Endothelial cell of umbilical vein (primary cell): ENCODE measurements around the gene TYROBP. TPM values are rescaled to one million over a fixed set of nuclear protein-coding genes. Genes with fewer than 3 reads are reported as not detected.

Experiments used
- BruUV-seq: library from RNA; stranded (reverse); fragments of 400-500 nt; replicated peaks from 2 replicates; lab custom pipeline; 2021; lab: Mats Ljungman, UMichigan
- CTCF ChIA-PET: fragments of 300-600, 350-600 bp; sonication (Branson Sonifier 250); formaldehyde crosslinking; loops from one replicate; lab custom pipeline; 2021; ENCODE audit warnings: antibody characterized with exemption, inconsistent platforms; lab: Charles Lee
- POLR2A ChIA-PET: fragments of 300-600, 350-600 bp; sonication (Branson Sonifier 250); formaldehyde crosslinking; loops from one replicate; lab custom pipeline; 2021; ENCODE audit warnings: antibody characterized with exemption, inconsistent platforms; lab: Charles Lee
- DNase-seq: peaks from one replicate; pipeline ENCODE4 v3.0.0-alpha.2; 2011; ENCODE audit warnings: low read depth, low spot score
- FAIRE-seq: peaks from 2 replicates; lab custom pipeline; 2011; peaks lifted over from hg19 to GRCh38; lab: Jason Lieb, UNC
- H2AFZ ChIP-seq: 2 replicates; pipeline ENCODE4 v1.6.0; 2012; ENCODE audit warnings: low read depth, low read length, control low read depth, inconsistent platforms
- H3K27ac ChIP-seq: 2 replicates; pipeline ENCODE4 v1.5.1; 2011; ENCODE audit warnings: low read depth, mild to moderate bottlenecking, control low read depth, low read length, moderate library complexity; ENCODE audit not compliant: insufficient read depth
- H3K27me3 ChIP-seq, 2 experiments: 2 replicates each; pipeline versions ENCODE4 v1.6.0 to v1.6.1; 2011; ENCODE audit warnings: low read length in 2 of 2, mixed read lengths in 1 of 2; ENCODE audit not compliant: control insufficient read depth in 2 of 2, insufficient read depth in 2 of 2
- H3K36me3 ChIP-seq, 2 experiments: 2 replicates in 1 of 2; 3 replicates in 1 of 2; pipeline ENCODE4 v1.5.1; 2011; ENCODE audit warnings: low read length in 2 of 2, mild to moderate bottlenecking in 1 of 2, moderate library complexity in 1 of 2; ENCODE audit not compliant: control insufficient read depth in 2 of 2, insufficient read depth in 2 of 2; ENCODE audit errors: extremely low read depth in 1 of 2
- H3K4me1 ChIP-seq: 3 replicates; pipeline ENCODE4 v1.5.1; 2011; ENCODE audit warnings: mild to moderate bottlenecking, low read length; ENCODE audit not compliant: control insufficient read depth, insufficient read depth; ENCODE audit errors: extremely low read depth
- H3K4me2 ChIP-seq: 2 replicates; pipeline ENCODE4 v1.6.1; 2011; ENCODE audit warnings: low read length, control low read depth, mixed read lengths; ENCODE audit not compliant: insufficient read depth
- H3K4me3 ChIP-seq, 3 experiments: fragments of 200-600 bp in 1 of 3; sonication (generic), shearing (Covaris generic) in 1 of 3; replicated peaks in 1 of 3; 2 replicates each; pipeline ENCODE4 v1.5.1; 2011 to 2016; ENCODE audit warnings: control low read depth in 3 of 3, low read length in 3 of 3, mild to moderate bottlenecking in 2 of 3, inconsistent platforms in 1 of 3, low read depth in 1 of 3, moderate library complexity in 1 of 3; ENCODE audit not compliant: insufficient read depth in 1 of 3
- H3K79me2 ChIP-seq: 2 replicates; pipeline ENCODE4 v1.6.0; 2012; ENCODE audit warnings: low read length, inconsistent platforms; ENCODE audit not compliant: control insufficient read depth, insufficient read depth
- H3K9ac ChIP-seq: replicated peaks from 2 replicates; pipeline ENCODE3; 2011; ENCODE audit warnings: low read length, control low read depth; ENCODE audit not compliant: insufficient read depth; ENCODE audit errors: extremely low read depth
- H3K9me1 ChIP-seq: replicated peaks from 3 replicates; pipeline ENCODE4 v1.6.0; 2011; ENCODE audit warnings: mild to moderate bottlenecking, low read length; ENCODE audit not compliant: control insufficient read depth, insufficient read depth; ENCODE audit errors: extremely low read depth
- H3K9me3 ChIP-seq: replicated peaks from 2 replicates; pipeline ENCODE4 v1.5.1; 2012; ENCODE audit warnings: low read length, inconsistent platforms; ENCODE audit not compliant: control insufficient read depth, insufficient read depth
- H4K20me1 ChIP-seq: replicated peaks from 2 replicates; pipeline ENCODE3; 2011; ENCODE audit warnings: mild to moderate bottlenecking, low read length; ENCODE audit not compliant: control insufficient read depth, insufficient read depth; ENCODE audit errors: extremely low read depth
- CTCF ChIP-seq, 2 donors: IDR thresholded peaks; 1 replicate in 1 of 2; 2 replicates in 1 of 2; pipeline ENCODE4 v1.5.1; 2011; ENCODE audit warnings: low read length in 2 of 2, mild to moderate bottlenecking in 2 of 2, moderate library complexity in 2 of 2, control low read depth in 1 of 2, inconsistent platforms in 1 of 2, low read depth in 1 of 2; ENCODE audit not compliant: insufficient read depth in 1 of 2; ENCODE audit errors: extremely low read depth in 1 of 2
- EZH2 ChIP-seq: IDR thresholded peaks from 2 replicates; pipeline ENCODE4 v1.6.1; 2012; ENCODE audit warnings: borderline replicate concordance, low read depth, mild to moderate bottlenecking, moderate library complexity, low read length, inconsistent platforms; ENCODE audit not compliant: severe bottlenecking
- FOS ChIP-seq: IDR thresholded peaks from 2 replicates; pipeline ENCODE4 v1.6.1; 2011; ENCODE audit warnings: mild to moderate bottlenecking, low read length, moderate library complexity, borderline replicate concordance; ENCODE audit not compliant: insufficient read depth
- GATA2 ChIP-seq: IDR thresholded peaks from 2 replicates; pipeline ENCODE4 v1.7.0; 2011; ENCODE audit warnings: low read depth, mild to moderate bottlenecking, moderate library complexity, mixed read lengths, low read length; ENCODE audit not compliant: insufficient read length, insufficient read depth
- JUN ChIP-seq: IDR thresholded peaks from 2 replicates; pipeline ENCODE4 v1.6.1; 2011; ENCODE audit warnings: borderline replicate concordance, low read depth; ENCODE audit not compliant: insufficient read length, insufficient read depth
- MAX ChIP-seq: IDR thresholded peaks from 2 replicates; pipeline ENCODE4 v1.6.1; 2011; ENCODE audit not compliant: insufficient read depth, insufficient read length
- MYC ChIP-seq: IDR thresholded peaks from one replicate; pipeline ENCODE4 v1.6.1; 2011; ENCODE audit warnings: mild to moderate bottlenecking, low read depth, low read length
- POLR2A ChIP-seq: IDR thresholded peaks from 2 replicates; pipeline ENCODE4 v1.6.1; 2012; ENCODE audit warnings: low read depth, mild to moderate bottlenecking, control low read depth, low read length
- POLR2AphosphoS5 ChIP-seq: IDR thresholded peaks from 2 replicates; pipeline ENCODE4 v1.6.1; 2012; ENCODE audit warnings: low read depth, mild to moderate bottlenecking, control low read depth, low read length, moderate library complexity; ENCODE audit not compliant: insufficient read depth
- dilution Hi-C: fragments of 300-500 bp; cut with MboI; formaldehyde crosslinking; loops from one replicate; pipeline ENCODE4 v1.15.0; 2019; ENCODE audit warnings: low sequenced_read_pairs; ENCODE audit not compliant: extremely low pct_ligation_motif_present
- intact Hi-C: fragments of 100-400 bp; cut with micrococcal nuclease; formaldehyde crosslinking; loops from one replicate; pipeline ENCODE4 v1.10.0; 2022
- polyA plus RNA-seq, 4 experiments: library from polyadenylated mRNA; depleted of rRNA in 3 of 4; stranded (reverse) in 3 of 4; unstranded in 1 of 4; fragments of >200 nt; gene quantifications; 2 replicates each; pipeline versions ENCODE4 v1.2.1 to v1.2.3, GENCODE V29; 2011 to 2012; ENCODE audit warnings: missing spikeins in 1 of 4
- total RNA-seq: library from RNA; stranded (reverse); gene quantifications from 2 replicates; pipeline ENCODE4 v1.2.3, GENCODE V29; 2021

Gene TYROBP
- total and polyA plus RNA-seq, 2 donors (not counting 3 experiments of a cell fraction or from before 2014, with no cell fraction given): not detected

- H2AFZ ChIP-seq: no peak overlapping the region
- DNase-seq (no peak), FAIRE-seq (no peak)
- TF ChIP-seq JUN (no peak), POLR2A (no peak), POLR2AphosphoS5 (no peak), EZH2 (no peak), MYC (no peak), MAX (no peak), FOS (no peak), GATA2 (no peak), CTCF (IDR thresholded peaks at IDR 0.05; ENCODE audit: extremely low read depth in 1 of 2, insufficient read depth in 1 of 2, low read depth in 1 of 2, low read length in 2 of 2) (no peak)
- no peaks in the 10 kb centered on the region for H3K36me3 ChIP-seq
- no peaks in the 10 kb centered on the region for H3K79me2 ChIP-seq
- BruUV-seq: no TSS peak
- H3K27ac ChIP-seq: no peak overlapping the region
- intact Hi-C loops (no loop called here), dilution Hi-C loops (no loop called here)
- POLR2A ChIA-PET: no interaction called here
- peaks cover 37 to 58% of the 10 kb centered on the region in 2 experiments for H3K27me3 ChIP-seq
- no peak overlapping the region for H3K9ac ChIP-seq
- H3K4me1 ChIP-seq: no peaks in the 10 kb centered on the region
- H3K9me1 ChIP-seq: no peaks in the 10 kb centered on the region
- no peaks in the 10 kb centered on the region for H4K20me1 ChIP-seq
- H3K4me3 ChIP-seq: no peak overlapping the region
- H3K9me3 ChIP-seq: no peaks in the 10 kb centered on the region
- H3K4me2 ChIP-seq: no peak overlapping the region
- CTCF ChIA-PET: no interaction called here
Observed at GRCh38 chr19:35858311-35858710, 49.8 kb downstream of the TYROBP start.
